Iris pigment epithelial cell (primary cell): ENCODE measurements around the gene PGR.

Source experiments
- DNase-seq: peaks from one replicate; pipeline ENCODE4 v3.0.0-alpha.2; 2011; ENCODE audit warnings: low read depth

PGR gene

GRCh38 chr11:101009690-101010055 lies 119.9 kb downstream of the PGR start:
- DNase-seq = no peak

- no peak for DNase-seq
Observed at GRCh38 chr11:101008961-101009689, 120.5 kb downstream of the PGR start.

GRCh38 chr11:101003468-101003867 lies 126.1 kb downstream of the PGR start:
- DNase-seq = no peak

DNA sequence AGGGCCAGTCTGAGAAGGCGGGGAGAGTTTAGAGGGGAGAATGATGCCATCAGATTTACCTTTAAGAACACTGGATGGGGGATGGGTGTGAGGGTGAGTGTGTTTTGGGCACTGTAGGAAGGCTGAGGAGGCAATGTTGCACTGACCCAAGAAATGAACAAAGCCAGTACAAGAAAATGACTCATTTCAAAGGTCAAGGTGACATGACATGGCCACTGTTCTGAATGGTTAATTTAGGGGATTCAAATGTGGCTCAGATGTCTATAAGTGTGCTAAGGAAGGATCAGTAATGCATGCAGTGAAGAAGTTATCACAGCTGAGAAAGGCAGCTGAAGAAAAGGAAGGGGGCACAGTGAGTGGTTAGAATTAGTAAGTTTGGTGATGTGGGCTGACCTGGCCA lies 129.9 kb downstream of the PGR start:
- no peak for DNase-seq

- no peak for DNase-seq
Observed at GRCh38 chr11:100994966-100995365, 134.6 kb downstream of the PGR start.

- DNase-seq = peak; percentile 35
Observed at GRCh38 chr11:100991541-100991940, 138.1 kb downstream of the PGR start.

DNA sequence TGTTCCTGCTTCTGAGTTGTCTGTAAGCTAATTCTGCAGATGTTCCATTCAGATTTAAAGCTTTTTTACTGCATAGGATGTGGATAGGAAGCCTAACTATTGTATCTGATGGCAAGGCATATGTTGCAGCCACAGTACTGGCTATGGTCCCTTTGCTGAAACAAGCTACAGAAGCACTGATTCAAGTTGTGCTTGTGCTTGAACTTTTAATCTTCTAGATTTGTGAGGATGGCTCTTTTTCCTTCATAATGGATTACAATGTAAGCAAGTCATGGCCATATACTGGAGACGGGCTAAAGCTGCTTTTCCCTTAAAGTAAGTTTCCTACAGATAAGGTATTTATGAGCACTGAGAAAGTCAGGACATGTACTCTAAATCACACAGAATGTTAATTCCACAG lies 138.7 kb downstream of the PGR start:
- DNase-seq = no peak

GRCh38 chr11:100984668-100985067 lies 144.9 kb downstream of the PGR start:
- no peak for DNase-seq

- DNase-seq = peak; percentile 10
Observed at GRCh38 chr11:100981196-100981824, 148.3 kb downstream of the PGR start.

DNA sequence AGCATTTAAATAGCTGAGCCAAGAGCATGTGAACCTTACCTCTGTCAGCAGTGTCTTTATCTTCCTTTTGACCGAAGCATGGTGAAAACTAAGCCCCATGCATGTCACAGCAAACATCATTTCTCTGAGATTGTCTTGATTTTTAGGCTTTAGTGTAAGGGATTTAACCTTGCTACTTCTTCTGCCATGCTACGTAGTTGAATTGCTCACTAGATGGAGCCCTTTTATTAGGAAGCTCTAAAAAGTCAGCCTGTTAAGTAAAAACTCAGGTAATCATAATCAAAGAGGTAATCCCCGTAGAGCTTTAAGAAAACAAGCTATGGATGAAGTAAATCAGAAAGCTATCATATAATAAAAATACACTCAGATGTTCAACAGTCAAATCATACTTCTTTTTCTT lies 149.5 kb downstream of the PGR start:
- DNase-seq = peak; percentile 17
